ENCODE measurements around the gene LYSMD4. TPM values are rescaled to one million over a fixed set of nuclear protein-coding genes. Genes with fewer than 3 reads are reported as not detected.
A peak's percentile ranks its signal among the peaks of the same experiment; 100 is the strongest.
"Not testable (repeated sequence)": the region's sequence is repeated elsewhere in the genome, so short reads cannot be mapped to it uniquely, and the experiment has no call there.

LYSMD4 gene
- total and polyA plus RNA-seq, 2 donors, result 6.4 to 10.7 TPM

DNA sequence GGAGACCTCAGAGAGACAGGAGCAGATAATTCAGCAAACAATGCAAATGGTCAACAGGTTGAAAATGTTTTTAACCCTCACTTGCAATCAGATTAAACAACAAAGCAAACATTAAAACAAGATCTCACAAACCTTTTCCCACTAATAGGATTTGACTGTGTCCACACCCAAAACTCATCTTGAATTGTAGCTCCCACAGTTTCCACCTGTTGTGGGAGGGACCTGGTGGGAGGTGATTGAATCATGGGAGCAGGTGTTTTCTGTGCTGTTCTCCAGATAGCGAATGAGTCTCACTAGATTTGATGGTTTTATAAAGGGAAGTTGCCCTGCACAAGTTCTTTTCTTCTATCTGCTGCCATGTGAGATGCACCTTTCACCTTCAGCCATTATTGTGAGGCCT, 1.3 kb upstream of the LYSMD4 start:
- no peaks in the 10 kb centered on the region for H3K36me3 ChIP-seq (ENCODE audit: control insufficient read depth in 2 of 2, insufficient read depth in 2 of 2, low read length in 1 of 2)
- peaks cover 0 to 4% of the 10 kb centered on the region in 2 donors for H3K9me3 ChIP-seq (ENCODE audit: control insufficient read depth in 2 of 2, insufficient read depth in 1 of 2, low read length in 1 of 2)
- DNase-seq (ENCODE audit: low read depth in 6 of 9, low spot score in 9 of 9), result peak in 1 of 9 donors; percentile 19
- H3K27me3 ChIP-seq (ENCODE audit: control insufficient read depth in 2 of 2, insufficient read depth in 1 of 2, low read length in 1 of 2), result no peaks in the 10 kb centered on the region
- no peak overlapping the region for H3K4me3 ChIP-seq (ENCODE audit: low read length in 2 of 2)
- H3K27ac ChIP-seq (ENCODE audit: low read depth in 1 of 2, low read length in 1 of 2), result peak overlapping the region in 1 of 2 donors; percentile 27
- 89% methylated on average over 1 of the region's 1 CpG for WGBS
- H3K4me1 ChIP-seq (ENCODE audit: control insufficient read depth in 2 of 2, insufficient read depth in 2 of 2, low read length in 2 of 2), result peaks cover 7 to 25% of the 10 kb centered on the region in 2 donors

DNA sequence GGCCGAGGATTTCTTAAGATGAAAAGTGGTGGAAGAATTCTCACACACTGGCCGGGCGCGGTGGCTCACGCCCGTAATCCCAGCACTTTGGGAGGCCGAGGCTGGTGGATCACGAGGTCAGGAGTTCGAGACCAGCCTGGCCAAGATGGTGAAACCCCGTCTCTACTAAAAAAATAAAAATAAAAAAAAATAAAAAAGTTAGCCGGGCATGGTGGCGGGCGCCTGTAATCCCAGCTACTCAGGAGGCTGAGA, 729 bp upstream of the LYSMD4 start:
- H3K4me3 ChIP-seq (ENCODE audit: low read length in 2 of 2), result not testable (repeated sequence)
- WGBS, result 97% methylated on average over 13 of the region's 13 CpGs

GRCh38 chr15:99732751-99733267, 428 bp downstream of the LYSMD4 start:
- no peaks in the 10 kb centered on the region for H3K27me3 ChIP-seq (ENCODE audit: control insufficient read depth in 2 of 2, insufficient read depth in 1 of 2, low read length in 1 of 2)
- H3K4me1 ChIP-seq (ENCODE audit: control insufficient read depth in 2 of 2, insufficient read depth in 2 of 2, low read length in 2 of 2), result peaks cover 7 to 25% of the 10 kb centered on the region in 2 donors
- DNase-seq (ENCODE audit: low read depth in 6 of 9, low spot score in 9 of 9), result peak in 1 of 9 donors; percentile 27
- H3K27ac ChIP-seq (ENCODE audit: low read depth in 1 of 2, low read length in 1 of 2), result peak overlapping the region in 1 of 2 donors; percentile 78
- WGBS, result 1% methylated on average over 46 of the region's 46 CpGs
- peak overlapping the region; percentile 81 to 88 for H3K4me3 ChIP-seq (ENCODE audit: low read length in 2 of 2)
- peaks cover 17% of the 10 kb centered on the region in 2 donors for H3K36me3 ChIP-seq (ENCODE audit: control insufficient read depth in 2 of 2, insufficient read depth in 2 of 2, low read length in 1 of 2)
- peaks cover 0 to 4% of the 10 kb centered on the region in 2 donors for H3K9me3 ChIP-seq (ENCODE audit: control insufficient read depth in 2 of 2, insufficient read depth in 1 of 2, low read length in 1 of 2)

More for the DNA sequence above, 729 bp upstream of the LYSMD4 start:
- not testable (repeated sequence) for H3K27me3 ChIP-seq (ENCODE audit: control insufficient read depth in 2 of 2, insufficient read depth in 1 of 2, low read length in 1 of 2); H3K9me3 ChIP-seq (ENCODE audit: control insufficient read depth in 2 of 2, insufficient read depth in 1 of 2, low read length in 1 of 2); DNase-seq (ENCODE audit: low read depth in 6 of 9, low spot score in 9 of 9); H3K36me3 ChIP-seq (ENCODE audit: control insufficient read depth in 2 of 2, insufficient read depth in 2 of 2, low read length in 1 of 2)
- Histone ChIP-seq H3K4me1 (ENCODE audit: control insufficient read depth in 2 of 2, insufficient read depth in 2 of 2, low read length in 2 of 2) (peaks cover 7 to 25% of the 10 kb centered on the region in 2 donors), H3K27ac (ENCODE audit: low read depth in 1 of 2, low read length in 1 of 2) (peak overlapping the region in 1 of 2 donors; percentile 95)

DNA sequence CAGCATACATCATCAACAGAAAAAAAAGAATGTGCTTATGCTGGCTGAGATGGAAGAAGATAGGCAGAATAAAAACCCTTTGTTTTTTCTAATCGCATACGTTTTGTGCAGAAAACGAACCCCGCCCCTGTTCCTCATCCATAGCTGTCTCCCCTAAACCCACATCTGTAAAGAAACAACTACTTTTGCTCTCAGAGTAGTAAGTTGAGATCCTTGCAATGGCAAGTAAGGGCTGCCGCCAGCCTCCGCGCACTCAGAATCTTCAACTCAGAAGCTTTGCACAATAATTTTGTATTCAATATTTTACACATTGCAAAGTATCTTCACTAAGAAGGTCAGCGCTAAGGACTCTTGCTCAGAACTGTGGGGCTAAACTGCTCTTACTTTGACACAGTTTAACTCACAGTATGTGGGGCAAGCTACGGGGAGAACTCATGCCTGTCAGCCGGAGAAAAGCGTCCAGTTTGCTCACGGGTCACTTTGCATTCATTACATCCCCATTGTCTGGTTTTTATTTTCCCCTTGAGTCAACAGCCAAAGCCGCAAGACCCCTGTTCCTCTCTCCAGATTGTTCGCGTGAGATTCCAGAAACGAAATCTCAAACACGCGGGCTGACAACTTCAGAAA, 1.0 kb downstream of the LYSMD4 start:
- no peaks in the 10 kb centered on the region for H3K27me3 ChIP-seq (ENCODE audit: control insufficient read depth in 2 of 2, insufficient read depth in 1 of 2, low read length in 1 of 2)
- peak overlapping the region; percentile 81 to 88 for H3K4me3 ChIP-seq (ENCODE audit: low read length in 2 of 2)
- peaks cover 0 to 4% of the 10 kb centered on the region in 2 donors for H3K9me3 ChIP-seq (ENCODE audit: control insufficient read depth in 2 of 2, insufficient read depth in 1 of 2, low read length in 1 of 2)
- peak overlapping the region in 1 of 2 donors; percentile 28 for H3K27ac ChIP-seq (ENCODE audit: low read depth in 1 of 2, low read length in 1 of 2)
- peaks cover 19 to 20% of the 10 kb centered on the region in 2 donors for H3K36me3 ChIP-seq (ENCODE audit: control insufficient read depth in 2 of 2, insufficient read depth in 2 of 2, low read length in 1 of 2)
- peaks cover 7 to 25% of the 10 kb centered on the region in 2 donors for H3K4me1 ChIP-seq (ENCODE audit: control insufficient read depth in 2 of 2, insufficient read depth in 2 of 2, low read length in 2 of 2)
- 47% methylated on average over 18 of the region's 18 CpGs for WGBS
- DNase-seq (ENCODE audit: low read depth in 6 of 9, low spot score in 9 of 9), result peak in 1 of 9 donors; percentile 31

- 92% methylated on average over 26 of the region's 26 CpGs for WGBS
- H3K4me3 ChIP-seq (ENCODE audit: low read length in 2 of 2), result peak overlapping the region in 1 of 2 donors; percentile 81
- no peak for DNase-seq (ENCODE audit: low read depth in 6 of 9, low spot score in 9 of 9)
- no peak overlapping the region for H3K27ac ChIP-seq (ENCODE audit: low read depth in 1 of 2, low read length in 1 of 2)
- peaks cover 0 to 4% of the 10 kb centered on the region in 2 donors for H3K9me3 ChIP-seq (ENCODE audit: control insufficient read depth in 2 of 2, insufficient read depth in 1 of 2, low read length in 1 of 2)
- peaks cover 7 to 25% of the 10 kb centered on the region in 2 donors for H3K4me1 ChIP-seq (ENCODE audit: control insufficient read depth in 2 of 2, insufficient read depth in 2 of 2, low read length in 2 of 2)
- H3K36me3 ChIP-seq (ENCODE audit: control insufficient read depth in 2 of 2, insufficient read depth in 2 of 2, low read length in 1 of 2), result peaks cover 20 to 22% of the 10 kb centered on the region in 2 donors
- H3K27me3 ChIP-seq (ENCODE audit: control insufficient read depth in 2 of 2, insufficient read depth in 1 of 2, low read length in 1 of 2), result no peaks in the 10 kb centered on the region
Observed at GRCh38 chr15:99731336-99732123, 1.7 kb downstream of the LYSMD4 start.

- WGBS, result 90% methylated on average over 3 of the region's 3 CpGs
- H3K9me3 ChIP-seq (ENCODE audit: control insufficient read depth in 2 of 2, insufficient read depth in 1 of 2, low read length in 1 of 2), result peaks cover 1 to 7% of the 10 kb centered on the region in 2 donors
- no peaks in the 10 kb centered on the region for H3K27me3 ChIP-seq (ENCODE audit: control insufficient read depth in 2 of 2, insufficient read depth in 1 of 2, low read length in 1 of 2)
- DNase-seq (ENCODE audit: low read depth in 6 of 9, low spot score in 9 of 9), result peak in 3 of 9 donors; percentile 40 to 74 (median 57)
- H3K36me3 ChIP-seq (ENCODE audit: control insufficient read depth in 2 of 2, insufficient read depth in 2 of 2, low read length in 1 of 2), result peaks cover 20 to 25% of the 10 kb centered on the region in 2 donors
- H3K4me3 ChIP-seq (ENCODE audit: low read length in 2 of 2), result no peak overlapping the region
- no peak overlapping the region for H3K27ac ChIP-seq (ENCODE audit: low read depth in 1 of 2, low read length in 1 of 2)
- H3K4me1 ChIP-seq (ENCODE audit: control insufficient read depth in 2 of 2, insufficient read depth in 2 of 2, low read length in 2 of 2), result peaks cover 7 to 24% of the 10 kb centered on the region in 2 donors
Observed at GRCh38 chr15:99729920-99730319, 3.3 kb downstream of the LYSMD4 start.

DNA sequence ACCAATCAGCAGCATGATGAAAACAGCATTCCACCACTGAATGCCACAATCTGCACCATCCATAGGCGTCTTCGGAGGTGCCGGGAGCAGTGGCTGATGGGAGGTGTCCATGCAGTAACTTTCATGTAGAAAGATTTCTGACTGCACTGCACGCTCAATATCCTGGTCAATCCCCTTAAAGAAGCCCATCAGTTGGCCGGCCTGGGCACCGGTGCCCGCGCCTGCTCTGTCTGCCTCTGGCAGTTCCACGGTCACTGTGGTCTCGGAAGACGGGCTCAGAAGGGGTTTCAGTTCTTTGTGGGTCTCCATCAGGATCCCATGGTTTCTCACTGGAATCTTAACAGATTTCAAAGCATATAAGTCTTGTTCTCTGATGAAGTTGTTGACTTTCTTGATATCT, 3.9 kb downstream of the LYSMD4 start:
- DNase-seq (ENCODE audit: low read depth in 6 of 9, low spot score in 9 of 9), result no peak
- Histone ChIP-seq H3K9me3 (ENCODE audit: control insufficient read depth in 2 of 2, insufficient read depth in 1 of 2, low read length in 1 of 2) (peaks cover 1 to 7% of the 10 kb centered on the region in 2 donors), H3K27me3 (ENCODE audit: control insufficient read depth in 2 of 2, insufficient read depth in 1 of 2, low read length in 1 of 2) (no peaks in the 10 kb centered on the region), H3K4me1 (ENCODE audit: control insufficient read depth in 2 of 2, insufficient read depth in 2 of 2, low read length in 2 of 2) (peaks cover 7 to 18% of the 10 kb centered on the region in 2 donors), H3K27ac (ENCODE audit: low read depth in 1 of 2, low read length in 1 of 2) (no peak overlapping the region), H3K36me3 (ENCODE audit: control insufficient read depth in 2 of 2, insufficient read depth in 2 of 2, low read length in 1 of 2) (peaks cover 20 to 25% of the 10 kb centered on the region in 2 donors), H3K4me3 (ENCODE audit: low read length in 2 of 2) (no peak overlapping the region)
- 95% methylated on average over 11 of the region's 11 CpGs for WGBS

DNA sequence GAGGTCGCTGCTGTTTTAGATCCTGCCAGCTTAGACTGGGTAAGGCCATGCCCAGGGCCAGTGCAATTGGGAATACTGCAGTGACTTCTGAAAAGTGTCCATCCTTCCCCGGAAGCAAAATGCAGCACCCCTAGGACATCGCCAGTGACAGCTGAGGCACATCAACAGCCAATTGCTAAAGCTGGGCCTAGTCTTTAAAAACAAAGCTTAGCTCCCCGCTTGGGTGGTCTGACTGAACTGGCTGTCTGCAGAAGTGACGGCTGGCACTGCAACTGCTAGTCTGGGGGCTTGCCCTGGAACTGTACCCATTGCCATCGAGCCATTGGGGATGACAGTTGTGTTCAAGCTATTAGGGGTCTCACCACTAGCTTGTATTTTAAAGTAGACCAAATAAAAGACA, 4.3 kb downstream of the LYSMD4 start:
- Histone ChIP-seq H3K27me3 (ENCODE audit: control insufficient read depth in 2 of 2, insufficient read depth in 1 of 2, low read length in 1 of 2) (no peaks in the 10 kb centered on the region), H3K4me3 (ENCODE audit: low read length in 2 of 2) (no peak overlapping the region), H3K9me3 (ENCODE audit: control insufficient read depth in 2 of 2, insufficient read depth in 1 of 2, low read length in 1 of 2) (peaks cover 1 to 5% of the 10 kb centered on the region in 2 donors), H3K4me1 (ENCODE audit: control insufficient read depth in 2 of 2, insufficient read depth in 2 of 2, low read length in 2 of 2) (peaks cover 7 to 17% of the 10 kb centered on the region in 2 donors), H3K27ac (ENCODE audit: low read depth in 1 of 2, low read length in 1 of 2) (no peak overlapping the region), H3K36me3 (ENCODE audit: control insufficient read depth in 2 of 2, insufficient read depth in 2 of 2, low read length in 1 of 2) (peaks cover 20 to 25% of the 10 kb centered on the region in 2 donors)
- WGBS, result 98% methylated on average over 6 of the region's 6 CpGs
- no peak for DNase-seq (ENCODE audit: low read depth in 6 of 9, low spot score in 9 of 9)

DNA sequence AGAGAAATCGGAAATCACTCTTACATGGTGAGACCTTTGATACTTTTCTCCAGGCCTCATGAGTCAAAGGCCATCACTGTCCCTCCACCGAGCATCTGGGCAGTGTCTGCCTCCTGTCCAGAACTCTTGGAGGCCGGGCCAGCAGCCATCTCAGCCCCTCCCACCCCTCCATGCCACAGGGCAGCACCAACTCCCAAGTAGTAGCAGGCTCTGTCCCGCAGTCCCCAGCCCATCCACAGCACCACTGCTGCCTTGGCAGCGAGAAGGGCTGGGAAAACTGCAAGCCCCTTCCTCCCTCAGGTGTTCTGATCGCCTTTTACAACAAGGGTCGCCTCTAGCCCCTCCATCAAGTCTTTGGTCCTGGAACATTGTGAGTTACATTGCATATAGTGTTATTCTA, 5.5 kb downstream of the LYSMD4 start:
- Histone ChIP-seq H3K4me1 (ENCODE audit: control insufficient read depth in 2 of 2, insufficient read depth in 2 of 2, low read length in 2 of 2) (peaks cover 7 to 13% of the 10 kb centered on the region in 2 donors), H3K27me3 (ENCODE audit: control insufficient read depth in 2 of 2, insufficient read depth in 1 of 2, low read length in 1 of 2) (no peaks in the 10 kb centered on the region), H3K4me3 (ENCODE audit: low read length in 2 of 2) (no peak overlapping the region), H3K27ac (ENCODE audit: low read depth in 1 of 2, low read length in 1 of 2) (no peak overlapping the region), H3K9me3 (ENCODE audit: control insufficient read depth in 2 of 2, insufficient read depth in 1 of 2, low read length in 1 of 2) (peaks cover 1 to 3% of the 10 kb centered on the region in 2 donors), H3K36me3 (ENCODE audit: control insufficient read depth in 2 of 2, insufficient read depth in 2 of 2, low read length in 1 of 2) (peaks cover 20 to 25% of the 10 kb centered on the region in 2 donors)
- WGBS, result 91% methylated on average over 7 of the region's 7 CpGs
- DNase-seq (ENCODE audit: low read depth in 6 of 9, low spot score in 9 of 9), result no peak
